Right renal pelvis (tissue), 4 donors: Measurements from ENCODE around the gene SCO2. TPM values are rescaled to one million over a fixed set of nuclear protein-coding genes. Genes with fewer than 3 reads are reported as not detected.

Experiments
- DNase-seq, 4 donors: peaks; one replicate each; pipeline ENCODE4 v3.0.0-alpha.2; 2013; ENCODE audit warnings: low read depth in 4 of 4, low spot score in 3 of 4, missing footprints in 1 of 4
- polyA plus RNA-seq, 4 donors: library from polyadenylated mRNA; unstranded; fragments of 120-200 nt; gene quantifications; one replicate each; pipeline ENCODE4 v1.2.1, GENCODE V29; 2013; ENCODE audit not compliant: insufficient read length in 4 of 4

The SCO2 gene
- polyA plus RNA-seq, 4 donors = 0.24 to 5.8 (median 0.37) TPM; not detected in 1

- DNase-seq = no peak
These were observed 21.8 kb downstream of the SCO2 start for GRCh38 chr22:50503475-50504145.

GRCh38 chr22:50502628-50503474 is 22.5 kb downstream of the SCO2 start:
- DNase-seq = no peak

- DNase-seq = no peak
These were observed 23.3 kb downstream of the SCO2 start for GRCh38 chr22:50502096-50502495.

GRCh38 chr22:50500452-50500851 is 24.9 kb downstream of the SCO2 start:
- no peak for DNase-seq

- peak in 2 of 4 donors; percentile 58 to 59 for DNase-seq
These were observed 27.0 kb downstream of the SCO2 start for GRCh38 chr22:50498322-50498890.

GRCh38 chr22:50497093-50497492 is 28.3 kb downstream of the SCO2 start:
- no peak for DNase-seq

- DNase-seq = no peak
These were observed 34.7 kb downstream of the SCO2 start for GRCh38 chr22:50490531-50491308.

GRCh38 chr22:50489363-50490243 is 35.8 kb downstream of the SCO2 start:
- DNase-seq = no peak

- no peak for DNase-seq
These were observed 36.5 kb downstream of the SCO2 start for GRCh38 chr22:50488886-50489285.

GRCh38 chr22:50488006-50488677 is 37.3 kb downstream of the SCO2 start:
- no peak for DNase-seq

GRCh38 chr22:50487290-50488005 is 38.0 kb downstream of the SCO2 start:
- DNase-seq = no peak

GRCh38 chr22:50486561-50487289 is 38.7 kb downstream of the SCO2 start, which contains the start of gene MIOX:
TSS of gene MIOX (plus strand) at chr22:50486859. CDS start at chr22:50486898, 39 bp downstream.
- no peak for DNase-seq

GRCh38 chr22:50485221-50486131 is 39.9 kb downstream of the SCO2 start:
- no peak for DNase-seq

- no peak for DNase-seq
These were observed 41.2 kb downstream of the SCO2 start for GRCh38 chr22:50483977-50484853.

GRCh38 chr22:50483556-50483955 is 41.8 kb downstream of the SCO2 start:
- no peak for DNase-seq

- no peak for DNase-seq
These were observed 42.3 kb downstream of the SCO2 start for GRCh38 chr22:50483106-50483505.
